Mesodermal cell (in vitro differentiated cells): ENCODE measurements around the gene AZIN2.

Source experiments
- H3K27ac ChIP-seq: 2 replicates; pipeline ENCODE4 v1.7.0; 2013; ENCODE audit warnings: mild to moderate bottlenecking, low read depth, low read length, moderate library complexity; ENCODE audit not compliant: severe bottlenecking
- H3K36me3 ChIP-seq: 2 replicates; pipeline ENCODE4 v1.7.1; 2013; ENCODE audit warnings: mild to moderate bottlenecking, low read length, moderate library complexity; ENCODE audit not compliant: control insufficient read depth, insufficient read depth
- H3K4me1 ChIP-seq: one replicate; pipeline ENCODE4 v1.7.1; 2013; ENCODE audit warnings: mild to moderate bottlenecking, low read length; ENCODE audit not compliant: insufficient read depth, control insufficient read depth, poor library complexity, severe bottlenecking
- H3K4me3 ChIP-seq: 2 replicates; pipeline ENCODE4 v1.7.0; 2013; ENCODE audit warnings: low read length, control low read depth, mild to moderate bottlenecking; ENCODE audit not compliant: insufficient read depth, poor library complexity, severe bottlenecking; ENCODE audit errors: extremely low read depth
- H3K9me3 ChIP-seq: 2 replicates; pipeline ENCODE4 v1.7.1; 2013; ENCODE audit warnings: mild to moderate bottlenecking, low read length, moderate library complexity; ENCODE audit not compliant: control insufficient read depth
- WGBS, 2 experiments: methylation state at CpG; one replicate each; pipeline ENCODE4 v1.1.5; 2013; ENCODE audit warnings: missing lambda C conversion rate in 2 of 2; ENCODE audit not compliant: insufficient coverage in 2 of 2; 5-methylcytosine and 5-hydroxymethylcytosine counted together

The AZIN2 gene

GRCh38 chr1:33081554-33082305 is 777 bp downstream of the AZIN2 start:
- H3K4me3 ChIP-seq: peak overlapping the region; percentile 55
- H3K27ac ChIP-seq: no peak overlapping the region
- 5 to 9% methylated on average over 28 to 29 of the region's 35 CpGs for WGBS, 2 experiments
- no peaks in the 10 kb centered on the region for H3K36me3 ChIP-seq
- peaks cover 6% of the 10 kb centered on the region for H3K4me1 ChIP-seq
- H3K9me3 ChIP-seq: no peaks in the 10 kb centered on the region

- no peaks in the 10 kb centered on the region for H3K36me3 ChIP-seq
- 74 to 78% methylated on average over 4 to 6 of the region's 6 CpGs for WGBS, 2 experiments
- peaks cover 6% of the 10 kb centered on the region for H3K4me1 ChIP-seq
- H3K27ac ChIP-seq: no peak overlapping the region
- no peak overlapping the region for H3K4me3 ChIP-seq
- H3K9me3 ChIP-seq: no peaks in the 10 kb centered on the region
These were observed 1.7 kb downstream of the AZIN2 start for GRCh38 chr1:33082575-33083108.

- Histone ChIP-seq H3K27ac (no peak overlapping the region), H3K4me1 (peaks cover 6% of the 10 kb centered on the region), H3K36me3 (no peaks in the 10 kb centered on the region), H3K4me3 (no peak overlapping the region), H3K9me3 (no peaks in the 10 kb centered on the region)
- WGBS, 2 experiments: 90 to 96% methylated on average over 4 of the region's 4 CpGs
These were observed 4.4 kb downstream of the AZIN2 start for GRCh38 chr1:33085332-33085731.

GRCh38 chr1:33086384-33086850 is 5.5 kb downstream of the AZIN2 start:
- Histone ChIP-seq H3K27ac (no peak overlapping the region), H3K4me3 (no peak overlapping the region), H3K36me3 (no peaks in the 10 kb centered on the region), H3K4me1 (peaks cover 6% of the 10 kb centered on the region), H3K9me3 (no peaks in the 10 kb centered on the region)
- WGBS, 2 experiments: 40 to 46% methylated on average over 10 to 11 of the region's 12 CpGs

DNA sequence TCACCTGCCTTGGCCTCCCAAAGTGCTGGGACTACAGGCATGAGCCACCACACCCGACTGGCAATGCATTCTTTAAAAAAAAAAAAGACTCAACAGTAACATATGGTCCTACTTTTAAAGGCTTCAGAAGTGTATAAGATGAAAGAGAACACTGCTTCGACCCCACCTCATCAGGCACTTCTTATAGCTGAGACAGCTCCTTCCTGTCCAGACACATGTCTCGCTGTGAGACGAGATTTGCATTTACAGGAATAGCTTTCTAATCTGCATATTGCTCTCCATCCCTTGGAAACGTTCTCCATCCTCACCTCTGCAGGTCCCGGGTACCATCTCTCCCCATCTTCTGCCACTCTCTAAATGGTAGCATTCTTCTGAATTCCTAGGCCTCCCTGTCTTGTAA is 6.7 kb downstream of the AZIN2 start:
- Histone ChIP-seq H3K36me3 (no peaks in the 10 kb centered on the region), H3K9me3 (no peaks in the 10 kb centered on the region), H3K27ac (no peak overlapping the region), H3K4me1 (peaks cover 2% of the 10 kb centered on the region), H3K4me3 (no peak overlapping the region)
- 81 to 85% methylated on average over 5 to 6 of the region's 6 CpGs for WGBS, 2 experiments

- Histone ChIP-seq H3K4me1 (no peaks in the 10 kb centered on the region), H3K27ac (no peak overlapping the region), H3K9me3 (no peaks in the 10 kb centered on the region), H3K4me3 (no peak overlapping the region), H3K36me3 (no peaks in the 10 kb centered on the region)
- 80 to 87% methylated on average over 9 of the region's 9 CpGs for WGBS, 2 experiments
These were observed 7.4 kb downstream of the AZIN2 start for GRCh38 chr1:33088119-33088906.

GRCh38 chr1:33089457-33089856 is 8.5 kb downstream of the AZIN2 start:
- 95% methylated on average over 2 of the region's 2 CpGs for WGBS, 2 experiments
- H3K36me3 ChIP-seq: no peaks in the 10 kb centered on the region

GRCh38 chr1:33092438-33092837 is 11.5 kb downstream of the AZIN2 start:
- 80 to 88% methylated on average over 5 of the region's 10 CpGs for WGBS, 2 experiments
- Histone ChIP-seq H3K27ac (no peak overlapping the region), H3K36me3 (no peaks in the 10 kb centered on the region), H3K4me3 (no peak overlapping the region), H3K9me3 (no peaks in the 10 kb centered on the region), H3K4me1 (no peaks in the 10 kb centered on the region)

More at GRCh38 chr1:33089457-33089856, 8.5 kb downstream of the AZIN2 start:
- Histone ChIP-seq H3K9me3 (no peaks in the 10 kb centered on the region), H3K4me3 (no peak overlapping the region), H3K4me1 (no peaks in the 10 kb centered on the region), H3K27ac (no peak overlapping the region)

DNA sequence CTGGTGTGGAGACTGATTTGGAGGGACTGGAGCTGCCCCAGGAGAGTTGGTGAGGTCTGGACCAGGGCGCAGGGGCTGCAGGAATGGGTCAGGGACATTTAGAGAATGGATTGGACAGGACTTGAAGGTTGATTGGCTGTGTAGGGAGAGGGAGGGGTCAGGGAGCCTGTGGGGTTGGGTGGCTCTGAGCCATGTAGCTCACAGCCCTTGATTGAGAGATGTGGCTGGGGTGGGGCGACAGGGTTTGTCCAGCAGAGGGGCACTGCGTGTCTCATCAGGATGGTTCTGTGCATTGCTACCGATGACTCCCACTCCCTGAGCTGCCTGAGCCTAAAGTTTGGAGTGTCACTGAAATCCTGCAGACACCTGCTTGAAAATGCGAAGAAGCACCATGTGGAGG is 12.1 kb downstream of the AZIN2 start:
- Histone ChIP-seq H3K4me1 (peaks cover 2% of the 10 kb centered on the region), H3K4me3 (no peak overlapping the region), H3K9me3 (no peaks in the 10 kb centered on the region), H3K27ac (no peak overlapping the region), H3K36me3 (no peaks in the 10 kb centered on the region)
- 87 to 90% methylated on average over 3 to 4 of the region's 5 CpGs for WGBS, 2 experiments

- Histone ChIP-seq H3K4me3 (no peak overlapping the region), H3K27ac (no peak overlapping the region), H3K9me3 (no peaks in the 10 kb centered on the region), H3K36me3 (no peaks in the 10 kb centered on the region), H3K4me1 (peaks cover 10% of the 10 kb centered on the region)
- WGBS, 2 experiments: 88 to 93% methylated on average over 9 to 10 of the region's 11 CpGs
These were observed 13.5 kb downstream of the AZIN2 start for GRCh38 chr1:33094486-33094885.
